OCI-LY7 (cell line): ENCODE data around the gene ASIP.

Experiments used
- CTCF ChIP-seq: fragments of 200-600 bp; sonication (generic); conservative IDR thresholded peaks from 2 replicates; pipeline ENCODE4 v1.5.1; 2014; ENCODE audit warnings: mild to moderate bottlenecking, antibody characterized with exemption, low read length, moderate library complexity, mixed read lengths
- EZH2phosphoT487 ChIP-seq: fragments of 200-600 bp; sonication (generic); IDR thresholded peaks from 2 replicates; pipeline ENCODE4 v1.6.1; 2018; ENCODE audit warnings: low read depth, borderline replicate concordance, mild to moderate bottlenecking, mixed run types, antibody characterized with exemption, low read length, moderate library complexity, mixed read lengths

- TF ChIP-seq CTCF (no peak), EZH2phosphoT487 (no peak)
These were observed 8.6 kb upstream of the ASIP start for GRCh38 chr20:34232494-34233087.
